PFSK-1 (cell line): ENCODE data around the gene MBD5.

Source experiments
- FOXP2 ChIP-seq: optimal IDR thresholded peaks from 2 replicates; pipeline ENCODE3; 2011; ENCODE audit warnings: borderline replicate concordance, control low read depth, inconsistent platforms; ENCODE audit not compliant: insufficient read depth; ENCODE audit errors: extremely low read length, extremely low read depth
- POLR2AphosphoS5 ChIP-seq: IDR thresholded peaks from 2 replicates; pipeline ENCODE4 v1.6.1; 2012; ENCODE audit warnings: low read depth, mild to moderate bottlenecking, control low read depth, low read length, moderate library complexity
- REST ChIP-seq, 2 experiments: IDR thresholded peaks; 2 replicates each; pipeline versions ENCODE4 v1.6.1 to v1.8.0; 2011 to 2012; ENCODE audit warnings: low read depth in 2 of 2, low read length in 2 of 2, control low read depth in 1 of 2, inconsistent platforms in 1 of 2, mild to moderate bottlenecking in 1 of 2, moderate library complexity in 1 of 2; ENCODE audit not compliant: insufficient read depth in 1 of 2
- SIN3A ChIP-seq: IDR thresholded peaks from 2 replicates; pipeline ENCODE4 v1.6.1; 2012; ENCODE audit warnings: mild to moderate bottlenecking, low read length, moderate library complexity, borderline replicate concordance; ENCODE audit not compliant: insufficient read depth
- TAF1 ChIP-seq: IDR thresholded peaks from 2 replicates; pipeline ENCODE4 v1.6.1; 2012; ENCODE audit warnings: low read length, control low read depth, borderline replicate concordance; ENCODE audit not compliant: insufficient read depth

MBD5 gene

DNA sequence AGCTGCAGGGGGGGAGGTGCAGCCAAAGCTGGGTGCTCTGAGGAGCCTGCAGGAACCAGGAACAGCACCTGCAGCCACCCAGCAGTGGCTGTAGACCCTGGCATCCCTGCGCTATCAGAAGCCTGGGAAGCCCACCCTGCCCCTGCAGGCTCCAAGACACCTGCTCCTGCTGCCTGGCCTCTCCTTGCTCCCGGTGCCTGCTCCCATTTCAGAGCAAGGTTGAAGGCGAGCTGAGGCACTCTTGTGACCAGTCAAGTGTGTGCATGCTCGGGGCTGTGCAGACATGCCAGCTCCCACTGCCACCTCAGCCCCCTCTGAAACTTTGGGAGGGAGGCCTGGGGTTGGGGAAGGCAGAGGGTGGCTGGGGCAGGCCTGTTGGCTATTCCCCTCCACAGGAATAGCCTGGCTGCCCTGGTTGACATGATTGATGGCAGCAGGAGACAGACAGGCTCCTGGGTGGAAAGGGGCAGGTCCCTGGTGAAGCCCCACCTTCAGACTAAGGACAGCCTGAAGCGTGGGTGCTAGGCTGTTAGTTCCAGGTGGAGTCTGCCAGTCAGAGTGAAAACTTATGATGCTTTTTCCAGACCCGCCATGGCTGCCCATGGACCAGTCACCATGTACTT, 151.4 kb downstream of the MBD5 start:
- TF ChIP-seq TAF1, result no peak
- no peak for TF ChIP-seq REST (IDR thresholded peaks at IDR 0.05; ENCODE audit: insufficient read depth in 1 of 2, low read depth in 2 of 2, low read length in 2 of 2)

GRCh38 chr2:148173168-148173567, 152.3 kb downstream of the MBD5 start:
- no peak for TF ChIP-seq FOXP2
- TF ChIP-seq SIN3A, result no peak

DNA sequence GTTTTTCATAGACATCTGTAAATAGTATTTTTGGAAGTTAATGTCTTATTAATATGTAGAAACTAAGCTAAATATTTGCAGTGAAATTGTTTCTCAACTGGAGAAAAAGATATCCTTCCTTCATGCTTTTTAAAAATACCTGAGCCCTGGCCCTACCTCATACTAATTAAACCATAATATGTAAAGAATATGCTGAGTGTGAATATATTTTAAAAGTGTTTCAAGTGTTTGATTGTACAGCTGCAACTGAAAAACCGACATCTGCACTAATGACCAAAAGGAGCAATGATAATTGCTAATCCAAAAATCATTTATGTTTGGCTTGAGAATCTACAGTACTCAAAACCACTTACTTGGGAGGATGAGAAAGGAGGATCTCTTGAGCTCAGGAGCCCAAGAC, 156.7 kb downstream of the MBD5 start:
- TF ChIP-seq POLR2AphosphoS5, result no peak
- TF ChIP-seq REST (IDR thresholded peaks at IDR 0.05; ENCODE audit: insufficient read depth in 1 of 2, low read depth in 2 of 2, low read length in 2 of 2), result no peak
- no peak for TF ChIP-seq FOXP2
- no peak for TF ChIP-seq SIN3A
- no peak for TF ChIP-seq TAF1

DNA sequence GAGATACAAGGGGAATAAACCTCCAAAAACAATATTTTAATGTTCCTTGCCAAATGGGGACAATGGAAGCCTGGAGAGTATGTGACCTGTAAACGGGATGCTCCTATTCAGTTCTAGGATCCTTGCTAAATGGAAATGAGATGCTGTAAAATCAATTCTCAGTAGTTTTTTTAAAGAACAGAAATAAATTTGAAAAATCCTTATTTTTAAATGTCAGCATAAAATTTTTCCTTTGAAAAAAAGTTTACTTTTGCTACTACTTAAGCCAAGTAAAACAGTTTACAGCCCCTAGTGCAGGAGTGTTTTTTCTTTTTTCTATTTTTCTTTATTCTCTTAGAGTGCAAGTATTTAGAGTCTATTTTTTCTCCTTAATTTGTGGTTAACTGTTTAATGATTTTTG, 158.8 kb downstream of the MBD5 start:
- TF ChIP-seq POLR2AphosphoS5, result no peak
- TF ChIP-seq SIN3A, result no peak
- no peak for TF ChIP-seq TAF1
- no peak for TF ChIP-seq FOXP2
- no peak for TF ChIP-seq REST (IDR thresholded peaks at IDR 0.05; ENCODE audit: insufficient read depth in 1 of 2, low read depth in 2 of 2, low read length in 2 of 2)

GRCh38 chr2:148184976-148185375, 164.1 kb downstream of the MBD5 start:
- TF ChIP-seq SIN3A, result no peak
- no peak for TF ChIP-seq REST (IDR thresholded peaks at IDR 0.05; ENCODE audit: insufficient read depth in 1 of 2, low read depth in 2 of 2, low read length in 2 of 2)
- no peak for TF ChIP-seq FOXP2
- TF ChIP-seq TAF1, result no peak
- TF ChIP-seq POLR2AphosphoS5, result no peak
